NCI-H146 treated with DMSO at 0.1 percent for 48 hours (cell line): ENCODE measurements around the gene DLGAP4.
A peak's percentile ranks its signal among the peaks of the same experiment; 100 is the strongest.

ENCODE experiments used
- DNase-seq: peaks from one replicate; lab custom pipeline; 2025; ENCODE audit not compliant: unreplicated experiment; lab: John Stamatoyannopoulos, UW

The DLGAP4 gene

DNA sequence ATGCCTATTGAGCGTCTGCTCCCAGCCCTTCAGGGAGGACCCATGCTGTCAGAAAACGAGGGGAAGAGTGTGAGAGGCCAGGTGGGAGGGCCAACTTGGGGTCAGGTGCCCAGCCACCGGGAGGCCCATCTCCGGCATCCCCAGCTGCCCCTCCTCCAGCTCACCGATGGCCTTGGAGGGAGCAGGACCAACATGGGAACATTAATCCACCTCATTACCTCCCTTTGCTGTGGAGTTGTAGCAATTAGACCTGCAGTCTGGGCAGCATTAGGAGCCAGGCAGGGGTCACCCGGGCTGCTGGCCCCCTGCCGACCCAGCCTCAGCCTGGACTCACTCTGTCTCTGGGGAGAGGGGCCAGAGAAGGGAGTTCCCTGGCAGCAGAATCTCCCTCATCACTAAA lies 25.1 kb downstream of the DLGAP4 start:
- DNase-seq: peak; percentile 32

DNA sequence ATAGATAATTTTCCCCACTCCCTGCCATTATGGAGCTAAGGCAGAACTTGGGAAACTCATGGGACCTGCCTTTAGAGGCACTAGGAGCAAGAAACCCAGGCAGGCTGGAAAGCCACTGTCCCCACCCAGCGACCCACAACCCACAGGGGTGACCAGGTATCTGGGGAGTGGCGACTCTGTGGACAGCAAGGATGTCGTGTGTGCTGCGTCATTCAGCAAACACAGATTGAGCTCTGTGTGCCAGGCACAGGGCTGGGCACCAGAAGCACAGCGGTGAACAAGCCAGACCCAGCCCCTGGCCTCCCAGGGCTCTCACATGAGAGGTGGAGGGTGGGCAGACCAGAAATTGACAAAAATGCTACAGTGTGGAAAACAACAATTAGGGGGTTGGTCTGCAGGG lies 27.7 kb downstream of the DLGAP4 start:
- no peak for DNase-seq

DNA sequence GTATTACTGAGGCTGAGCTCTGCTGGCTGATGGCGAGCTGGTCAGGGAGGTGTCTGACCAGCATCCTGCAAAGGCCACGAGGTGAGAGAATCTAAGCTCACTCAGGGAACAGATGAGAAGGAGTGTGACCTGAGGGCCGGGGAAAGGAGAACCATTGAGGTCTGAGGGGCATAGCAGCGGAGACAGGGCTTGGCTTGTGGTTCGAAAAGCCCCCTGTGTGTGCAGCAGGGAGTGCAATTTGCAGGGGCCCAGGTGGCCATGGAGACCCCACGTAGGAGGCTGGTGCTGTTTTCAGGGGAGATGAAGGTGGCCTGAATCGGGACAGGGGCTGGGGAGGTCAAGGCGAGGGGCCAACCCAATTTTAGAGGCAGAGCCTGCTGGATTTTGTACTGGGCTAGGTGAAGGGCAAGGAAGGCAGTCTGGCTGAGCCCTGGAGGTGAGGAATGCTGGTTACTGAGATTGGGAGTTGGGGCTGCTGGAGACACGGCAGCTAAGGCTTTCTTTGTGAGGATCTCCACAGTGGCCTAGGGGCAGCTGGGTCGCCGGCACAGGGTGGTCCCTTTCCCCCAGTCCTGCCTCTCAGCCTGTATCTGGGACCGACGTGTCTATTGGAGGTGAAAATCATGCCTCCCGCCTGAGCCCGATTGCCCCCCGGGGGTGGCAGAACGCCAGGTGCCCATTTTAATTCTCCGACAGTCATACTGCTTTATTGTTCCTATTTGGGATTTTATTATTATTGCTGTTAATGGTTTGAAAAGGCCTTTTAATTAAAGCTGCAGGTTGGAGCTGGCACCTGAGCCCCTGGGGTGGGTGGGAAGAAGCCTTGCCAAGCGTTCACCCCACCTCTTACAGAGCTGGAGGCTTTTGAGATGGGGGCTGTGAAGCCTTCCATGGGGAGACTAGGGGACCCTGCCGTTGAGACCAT lies 28.4 kb downstream of the DLGAP4 start:
- peak; percentile 6 for DNase-seq

DNA sequence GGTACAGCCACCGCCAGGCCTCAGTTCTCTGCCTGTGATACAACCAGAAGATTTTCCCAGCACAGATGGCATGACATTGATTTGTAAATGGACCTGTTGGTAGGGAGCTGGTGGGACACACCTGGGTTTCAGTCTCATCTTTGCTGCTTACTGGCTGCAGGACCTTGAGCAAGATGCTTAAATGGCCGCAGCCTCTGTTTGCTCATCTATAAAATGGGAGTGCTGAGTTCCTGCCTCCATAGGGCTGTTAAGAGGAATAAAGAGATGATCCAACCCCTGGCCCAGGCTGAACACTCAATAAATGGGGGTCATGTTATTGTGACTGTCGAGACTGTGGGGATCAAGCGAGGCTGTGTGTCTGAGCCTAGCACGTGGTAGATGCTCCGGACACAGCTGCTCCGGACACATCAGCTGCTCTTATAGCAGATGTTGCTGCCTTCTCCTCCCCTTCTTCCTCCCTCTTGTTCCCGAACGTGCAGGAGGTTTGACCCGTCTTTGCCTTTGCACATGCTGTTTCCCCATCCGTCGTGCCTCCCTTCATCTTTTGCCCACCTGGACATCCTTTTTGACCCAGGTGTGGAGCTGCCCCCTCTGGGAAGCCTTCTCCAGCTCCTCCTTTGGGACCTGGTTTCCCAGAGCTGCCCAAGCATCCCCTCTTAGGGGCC lies 29.2 kb downstream of the DLGAP4 start:
- DNase-seq: no peak

DNA sequence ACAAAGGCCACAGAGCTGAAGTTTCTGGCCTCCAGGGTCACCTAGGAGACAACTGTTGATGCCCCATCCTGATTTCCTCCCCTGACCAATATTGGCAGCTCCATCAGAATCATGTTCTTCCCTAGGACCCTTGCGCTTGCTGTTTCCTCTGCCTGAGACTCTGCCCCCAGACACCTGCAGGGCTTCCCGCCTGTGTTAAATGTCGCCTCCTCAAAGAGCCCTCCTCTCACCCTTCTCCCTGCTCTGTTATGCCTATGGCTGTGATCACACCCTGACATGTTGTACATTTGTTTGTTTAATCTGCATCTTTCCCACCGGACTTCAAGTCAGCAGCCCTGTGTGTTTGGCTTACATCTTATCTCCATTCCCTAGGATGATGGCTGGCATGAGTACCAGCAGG lies 30.1 kb downstream of the DLGAP4 start:
- DNase-seq: peak; percentile 8

DNA sequence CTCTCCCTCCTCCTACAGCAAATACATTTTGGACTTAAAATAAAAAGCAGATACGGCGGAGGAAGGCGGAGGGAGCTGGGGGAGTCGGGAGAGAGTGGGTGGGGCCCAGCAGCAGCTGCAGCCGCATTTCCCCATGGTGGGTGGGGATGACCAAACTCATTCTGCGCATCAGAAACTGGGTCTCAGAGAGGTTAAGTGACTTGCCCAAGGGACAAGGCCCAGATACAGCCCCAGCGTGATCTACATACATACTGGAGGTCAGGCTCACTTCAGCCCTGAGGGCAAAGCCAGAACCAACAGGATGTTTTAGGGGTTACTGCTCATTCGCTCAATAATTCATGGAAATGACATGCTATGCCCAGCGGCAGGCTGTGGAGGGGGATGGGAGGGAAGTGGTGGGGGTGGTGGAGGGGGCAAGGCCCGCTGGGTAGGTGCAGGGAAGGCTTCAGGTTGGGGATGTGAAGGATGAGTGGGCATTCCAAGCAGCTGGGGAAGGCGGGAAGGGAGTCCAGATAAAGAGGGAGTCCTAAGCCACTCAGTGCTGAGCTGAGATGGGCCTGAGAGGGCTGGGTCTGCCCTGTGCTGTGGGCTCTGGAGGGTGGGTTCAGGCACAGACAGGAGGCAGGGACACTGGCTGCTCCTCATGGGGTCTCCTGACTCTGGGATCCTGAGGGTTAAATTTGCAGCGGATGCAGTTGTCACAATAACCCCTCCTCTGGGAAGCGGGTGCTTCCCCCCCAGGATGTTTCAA lies 31.0 kb downstream of the DLGAP4 start:
- DNase-seq: no peak

DNA sequence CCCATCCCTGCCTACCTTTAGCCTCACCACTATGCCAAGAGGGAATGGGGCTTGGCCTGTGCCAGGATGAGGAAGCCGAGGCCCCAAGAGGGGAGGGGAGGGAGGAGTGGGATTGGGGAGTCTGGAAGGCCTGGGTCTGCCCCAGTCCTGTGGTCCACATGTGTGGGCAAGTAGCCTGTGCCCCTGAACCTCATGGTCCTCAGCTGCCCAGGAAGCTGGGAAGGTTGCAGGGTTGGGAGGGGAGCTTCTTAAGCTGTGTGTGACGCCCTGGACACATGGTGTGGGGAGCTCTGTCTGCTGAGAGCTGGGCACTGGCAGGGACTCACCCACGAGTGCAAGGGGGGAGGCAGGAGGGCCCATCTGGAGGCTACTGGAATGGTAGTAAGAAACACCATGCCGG lies 31.7 kb downstream of the DLGAP4 start:
- no peak for DNase-seq

DNA sequence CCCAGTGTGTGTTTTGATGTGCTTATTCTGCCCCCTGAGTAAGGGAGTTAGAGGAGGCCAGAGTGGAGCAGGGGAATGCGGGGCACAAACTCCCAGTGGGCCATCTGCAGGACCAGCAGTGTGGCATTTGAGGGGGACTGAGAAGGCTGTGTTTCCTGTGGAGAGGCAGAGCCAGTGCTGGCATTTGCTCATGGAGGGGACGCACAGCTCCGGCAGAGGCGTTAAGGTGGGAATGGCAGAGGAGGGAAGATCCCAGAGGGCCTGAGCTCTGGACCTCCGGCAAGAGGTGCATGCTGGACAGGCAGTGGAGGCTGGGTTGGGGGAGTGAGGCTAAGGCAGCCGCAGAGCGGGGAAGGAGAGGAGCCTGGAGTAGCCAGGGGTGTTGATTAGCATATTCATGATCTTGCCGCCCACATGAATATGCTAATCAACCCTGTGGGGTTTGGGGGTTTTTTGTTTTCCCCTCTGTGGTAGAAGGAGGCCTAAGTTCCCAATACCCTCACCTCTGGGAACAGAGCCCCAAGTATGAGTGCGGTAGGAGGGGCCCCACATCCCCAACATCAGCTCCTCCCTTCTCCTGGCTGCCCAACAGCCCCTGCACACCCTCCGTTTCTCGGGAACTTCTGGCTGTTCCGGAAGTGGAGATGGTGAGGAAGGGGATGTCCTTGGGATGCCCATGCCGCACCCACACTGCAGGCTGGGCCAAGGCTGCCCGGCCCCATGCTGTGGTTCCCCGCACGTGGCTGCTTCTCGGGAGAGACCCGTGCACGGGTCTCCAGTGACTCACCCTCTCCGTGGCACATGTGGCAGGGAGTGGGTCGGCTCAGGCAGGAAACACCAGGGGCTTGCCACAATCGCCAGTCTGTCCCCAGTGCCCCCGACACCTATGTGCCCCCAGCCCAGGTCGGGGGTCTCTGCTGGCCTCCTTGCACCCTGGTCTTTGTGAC lies 33.8 kb downstream of the DLGAP4 start:
- no peak for DNase-seq

DNA sequence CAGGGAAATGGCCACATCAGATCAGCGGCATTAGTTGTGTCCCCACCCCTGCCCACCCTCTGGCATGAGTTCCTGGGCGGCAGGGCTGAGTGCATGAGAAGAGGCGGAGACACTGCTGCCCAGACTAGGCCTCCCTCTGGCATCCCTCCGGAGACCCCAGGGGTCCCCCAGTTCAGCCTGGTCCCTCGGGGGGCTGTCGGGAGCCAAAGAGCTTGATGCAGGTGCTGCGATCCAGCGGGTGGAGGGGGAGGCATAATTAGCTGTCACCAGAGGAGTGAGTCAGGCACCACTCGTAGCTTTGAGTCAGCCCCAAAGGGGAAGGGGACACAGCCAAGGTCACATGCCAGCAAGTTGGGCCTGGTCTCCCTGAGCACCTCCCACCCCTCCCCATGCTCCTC lies 34.5 kb downstream of the DLGAP4 start:
- DNase-seq: no peak

DNA sequence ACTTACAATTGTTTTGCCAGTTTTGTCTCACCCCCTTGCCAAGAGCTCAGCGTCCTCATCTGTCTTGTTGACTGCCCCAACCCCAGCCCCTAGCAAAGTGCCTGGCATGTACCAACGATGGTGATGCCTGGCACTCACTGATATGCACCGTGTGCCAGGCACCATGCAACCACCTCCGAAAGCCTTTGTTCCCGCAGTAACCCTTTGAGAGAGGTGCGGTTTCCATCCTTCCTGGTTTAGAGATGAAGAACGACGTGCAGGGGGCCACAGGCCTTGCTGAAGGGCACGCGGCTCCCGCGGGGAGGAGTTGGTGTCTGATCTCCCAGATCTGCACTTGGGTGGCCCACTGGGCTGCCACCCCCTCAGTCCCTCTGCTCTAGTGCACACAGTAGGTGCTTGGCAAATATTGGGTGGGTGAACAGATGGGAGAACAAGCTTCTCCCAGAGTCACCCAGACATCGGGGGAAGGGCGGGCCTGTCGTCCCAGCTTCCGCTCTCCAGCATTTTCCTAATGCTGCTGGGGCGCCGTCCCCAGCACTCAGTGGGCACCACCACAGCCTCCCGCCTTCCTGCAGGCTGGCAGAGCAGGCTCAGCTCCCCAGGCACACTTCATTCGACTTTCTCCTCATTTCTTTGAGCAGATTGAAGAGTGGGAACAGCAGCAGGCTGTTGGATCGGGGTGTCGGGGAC lies 35.3 kb downstream of the DLGAP4 start:
- no peak for DNase-seq

DNA sequence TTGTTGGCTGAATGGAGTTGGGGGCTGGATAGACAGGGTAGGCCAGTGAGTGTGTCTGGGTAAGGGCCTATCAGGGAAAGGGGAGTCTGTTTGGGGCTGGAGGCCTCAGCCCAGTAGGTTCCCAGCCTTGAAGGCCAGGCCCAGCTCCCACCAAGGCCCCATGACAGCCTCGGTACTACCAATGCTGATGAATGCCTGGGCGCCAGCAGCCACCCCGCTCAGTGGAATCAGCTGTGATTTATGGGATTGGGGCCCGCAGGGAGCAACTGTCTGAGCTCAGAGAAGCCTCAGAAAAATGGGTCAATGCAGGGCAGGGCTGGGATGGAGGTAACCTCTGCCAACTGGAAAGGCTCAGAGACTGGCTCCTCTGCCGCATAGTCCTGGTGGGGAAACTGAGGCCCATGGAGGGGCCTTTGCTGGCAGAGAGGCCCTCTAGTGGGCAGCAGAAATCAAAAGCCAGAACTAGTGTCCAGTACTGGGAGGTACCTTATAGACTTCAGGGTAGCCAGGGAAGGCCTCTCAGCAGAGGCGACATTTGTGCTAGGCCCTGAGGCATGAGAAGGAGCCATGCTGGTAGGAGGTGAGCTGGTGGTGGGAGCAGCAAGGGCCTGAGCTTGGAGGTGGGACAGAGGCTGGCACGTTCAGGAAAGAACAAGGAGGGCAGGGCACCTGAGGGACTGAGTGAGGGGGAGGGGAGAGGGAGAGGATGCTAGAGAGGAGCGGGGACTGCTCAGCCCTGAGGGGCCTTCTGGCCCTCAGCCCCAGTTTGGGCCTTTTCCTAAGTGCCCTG lies 36.4 kb downstream of the DLGAP4 start:
- DNase-seq: no peak

DNA sequence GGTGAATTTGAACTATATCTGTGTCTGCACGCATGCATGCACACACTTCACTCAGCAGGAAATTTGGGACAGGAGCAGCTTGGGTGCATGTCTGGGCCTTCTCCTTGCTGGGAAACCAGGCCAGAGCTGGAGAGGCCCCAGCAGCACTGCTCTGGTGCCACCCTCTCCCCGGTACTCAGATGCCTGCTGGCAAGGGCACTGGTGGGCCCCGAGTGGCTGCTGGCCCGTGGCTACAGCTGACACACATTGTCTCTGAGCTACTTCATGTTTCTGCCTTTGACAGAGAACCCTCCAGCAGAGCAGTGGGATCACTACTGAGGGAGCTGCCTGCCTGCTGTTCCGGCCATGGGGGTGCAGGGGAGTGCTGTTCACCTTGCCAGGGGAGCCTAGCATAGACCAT lies 37.5 kb downstream of the DLGAP4 start:
- no peak for DNase-seq

DNA sequence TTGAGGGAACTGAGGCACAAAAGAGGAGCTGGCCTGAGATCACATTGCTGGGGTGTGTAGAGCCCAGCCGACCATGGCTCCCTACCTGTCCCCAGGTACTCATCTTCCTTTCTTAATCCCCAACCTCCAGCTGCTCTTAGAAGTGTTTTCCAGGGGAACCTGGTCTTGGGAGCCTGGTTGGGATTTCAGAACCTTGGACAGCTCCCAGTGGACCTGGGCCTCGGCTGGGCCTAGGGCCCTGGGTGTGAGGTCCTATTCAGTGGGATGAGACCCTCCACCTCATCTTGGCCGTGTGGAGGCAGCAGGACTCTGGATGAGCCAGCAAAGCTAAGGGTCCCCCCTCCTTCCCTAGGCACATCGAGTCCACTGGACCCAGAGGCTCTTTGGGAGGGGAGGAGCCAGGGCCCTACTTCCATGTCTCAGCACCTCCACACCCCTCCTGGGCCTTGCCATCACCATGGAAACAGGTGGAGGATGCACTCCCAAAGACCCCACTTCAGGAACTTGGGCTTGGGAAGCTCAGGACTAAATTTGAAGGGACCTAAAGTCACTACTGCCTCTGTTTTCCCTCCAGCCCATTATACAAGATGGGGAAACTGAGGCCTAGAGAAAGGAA lies 38.5 kb downstream of the DLGAP4 start:
- DNase-seq: no peak

DNA sequence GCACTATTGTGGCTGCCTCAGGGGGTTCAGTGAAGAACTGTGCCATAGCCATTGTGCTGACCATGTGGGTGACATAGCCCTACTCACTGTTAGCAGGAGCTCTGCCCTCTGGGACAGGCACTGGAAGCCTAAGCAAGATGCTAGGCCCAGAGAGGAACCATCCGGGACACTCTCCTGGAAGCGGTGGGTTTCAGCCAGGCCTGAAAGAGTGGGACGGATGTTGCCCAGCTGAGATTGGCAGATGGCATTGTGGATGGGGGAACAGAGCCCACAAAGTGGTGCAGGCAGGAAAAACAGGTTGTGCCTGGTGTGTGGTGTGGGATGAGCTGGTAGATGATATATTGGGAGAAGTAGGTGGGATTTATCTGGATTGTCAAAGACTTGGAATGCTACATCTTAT lies 40.1 kb downstream of the DLGAP4 start:
- no peak for DNase-seq

DNA sequence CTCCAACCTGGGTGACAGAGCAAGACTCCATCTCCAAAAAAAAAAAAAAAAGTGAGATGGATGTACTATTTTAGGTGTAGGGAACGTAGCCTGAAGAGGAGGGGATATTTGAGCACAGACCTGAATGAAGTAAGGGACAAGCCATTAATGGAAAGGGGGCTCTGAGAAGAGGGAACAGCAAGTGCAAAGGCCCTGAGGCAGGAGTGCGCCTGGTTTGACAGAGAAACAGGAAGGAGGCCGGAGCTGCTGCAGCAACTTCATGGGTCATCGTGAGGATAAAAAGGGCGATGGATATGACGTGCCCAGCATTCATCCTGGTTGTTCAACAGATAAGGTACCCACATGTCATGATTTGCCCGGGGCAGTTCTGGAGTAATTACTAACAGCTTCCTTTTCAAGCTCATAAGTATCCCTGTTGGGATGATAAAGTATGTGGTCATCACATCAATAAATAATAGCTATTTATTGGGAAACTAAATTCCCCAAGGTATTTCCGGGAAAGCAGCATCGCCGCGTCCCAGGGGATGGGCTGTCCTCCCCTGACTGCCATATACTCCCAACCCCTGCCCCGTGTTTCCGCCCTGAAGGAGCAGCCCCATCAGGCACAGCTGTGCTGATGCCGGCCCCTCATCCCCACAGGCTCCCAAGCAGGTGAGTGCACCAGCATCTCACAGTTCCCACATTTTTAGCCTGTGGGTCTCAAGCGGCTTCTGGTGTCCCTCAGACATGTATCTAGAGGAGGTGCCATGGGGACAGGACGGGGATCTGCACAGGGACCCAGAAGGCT lies 43.4 kb downstream of the DLGAP4 start:
- DNase-seq: no peak

DNA sequence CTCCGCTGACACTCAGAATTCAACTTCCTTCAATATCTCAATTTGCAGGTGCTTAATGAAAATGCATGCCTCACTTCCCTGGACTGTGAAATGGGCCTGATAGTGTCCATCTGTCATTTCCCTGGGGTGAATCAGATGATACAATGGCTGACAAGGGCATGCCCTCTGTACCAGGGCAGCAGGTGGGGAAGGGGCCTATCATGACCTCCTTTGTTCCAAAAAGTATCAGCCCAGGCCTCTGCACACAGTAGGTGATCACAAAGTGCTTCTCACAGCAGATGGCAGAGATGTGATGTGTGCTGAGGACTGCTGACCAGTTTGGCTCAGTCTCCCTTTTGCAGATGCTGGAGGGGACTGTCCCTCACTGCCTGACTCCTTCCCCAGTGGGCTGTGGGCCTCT lies 44.3 kb downstream of the DLGAP4 start:
- DNase-seq: no peak

DNA sequence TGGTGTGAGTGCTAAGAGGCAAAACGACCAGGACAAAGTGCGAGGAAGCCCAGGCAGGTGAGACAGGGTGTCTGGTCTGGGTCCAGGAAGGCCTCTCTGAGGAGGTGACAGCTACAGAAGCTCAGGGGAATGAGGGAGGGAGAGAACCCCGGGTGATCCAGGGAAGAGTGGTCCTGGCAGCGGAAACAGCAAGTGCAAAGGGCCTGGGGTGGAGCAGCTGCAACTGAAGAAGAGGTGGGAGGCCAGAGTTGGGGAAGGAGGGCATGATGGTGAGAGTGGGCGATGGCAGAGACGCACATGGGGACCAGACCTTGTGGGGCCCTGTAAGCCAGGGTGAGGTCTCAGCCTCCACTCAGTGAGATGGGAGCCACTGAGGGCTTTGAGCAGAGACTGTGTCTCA lies 45.8 kb downstream of the DLGAP4 start:
- no peak for DNase-seq
